ENCODE results near the gene EIF2S2.

EIF2S2 gene

GRCh38 chr20:34124469-34125249, 12.6 kb upstream of the EIF2S2 start:
- H3K4me3 ChIP-seq (replicated peaks; ENCODE audit: low read depth, low read length): no peak overlapping the region
- DNase-seq (ENCODE audit: extremely low read depth, low read depth): no peak
- no peak for TF ChIP-seq CTCF (IDR thresholded peaks at IDR 0.05; ENCODE audit: low read depth, low read length, missing control alignments)

- no peak for TF ChIP-seq CTCF (IDR thresholded peaks at IDR 0.05; ENCODE audit: low read depth, low read length, missing control alignments)
- H3K4me3 ChIP-seq (replicated peaks; ENCODE audit: low read depth, low read length): no peak overlapping the region
- DNase-seq (ENCODE audit: extremely low read depth, low read depth): no peak
These were observed 11.3 kb upstream of the EIF2S2 start for GRCh38 chr20:34123309-34123708.

GRCh38 chr20:34122274-34122980, 10.4 kb upstream of the EIF2S2 start:
- no peak for TF ChIP-seq CTCF (IDR thresholded peaks at IDR 0.05; ENCODE audit: low read depth, low read length, missing control alignments)

GRCh38 chr20:34120213-34120612, 8.2 kb upstream of the EIF2S2 start:
- no peak overlapping the region for H3K4me3 ChIP-seq (replicated peaks; ENCODE audit: low read depth, low read length)
- no peak for DNase-seq (ENCODE audit: extremely low read depth, low read depth)
- TF ChIP-seq CTCF (IDR thresholded peaks at IDR 0.05; ENCODE audit: low read depth, low read length, missing control alignments): no peak

More at GRCh38 chr20:34122274-34122980, 10.4 kb upstream of the EIF2S2 start:
- DNase-seq (ENCODE audit: extremely low read depth, low read depth): no peak
- no peak overlapping the region for H3K4me3 ChIP-seq (replicated peaks; ENCODE audit: low read depth, low read length)

- no peak for TF ChIP-seq CTCF (IDR thresholded peaks at IDR 0.05; ENCODE audit: low read depth, low read length, missing control alignments)
- no peak for DNase-seq (ENCODE audit: extremely low read depth, low read depth)
- no peak overlapping the region for H3K4me3 ChIP-seq (replicated peaks; ENCODE audit: low read depth, low read length)
These were observed 3.2 kb upstream of the EIF2S2 start for GRCh38 chr20:34115232-34115631.

- H3K4me3 ChIP-seq (replicated peaks; ENCODE audit: low read depth, low read length): no peak overlapping the region
These were observed 2.8 kb upstream of the EIF2S2 start for GRCh38 chr20:34114809-34115208.

More at GRCh38 chr20:34114809-34115208, 2.8 kb upstream of the EIF2S2 start:
- TF ChIP-seq CTCF (IDR thresholded peaks at IDR 0.05; ENCODE audit: low read depth, low read length, missing control alignments): no peak
- DNase-seq (ENCODE audit: extremely low read depth, low read depth): no peak
